DND-41 (cell line): Measurements from ENCODE around the gene PRXL2B.

Experiments
- ATAC-seq: fragments of 200-7000 bp; cut with Tn5 transposase; 3 replicates; pipeline ENCODE4 v1.9.1; 2021; ENCODE audit warnings: low read depth; ENCODE audit not compliant: insufficient read depth
- DNase-seq: peaks from one replicate; pipeline ENCODE4 v3.0.0-alpha.2; 2020
- H2AFZ ChIP-seq: 2 replicates; pipeline ENCODE4 v1.6.0; 2012; ENCODE audit warnings: low read depth, low read length
- H3K27ac ChIP-seq: 2 replicates; pipeline ENCODE4 v1.5.1; 2012; ENCODE audit warnings: low read length, inconsistent platforms
- H3K27me3 ChIP-seq: fragments of 200-600 bp; sonication (generic); 2 replicates; pipeline ENCODE4 v1.6.0; 2012; ENCODE audit warnings: low read length, mild to moderate bottlenecking, inconsistent platforms; ENCODE audit not compliant: insufficient read depth, poor library complexity
- H3K36me3 ChIP-seq: 2 replicates; pipeline ENCODE4 v1.5.1; 2012; ENCODE audit warnings: low read length, inconsistent platforms; ENCODE audit not compliant: insufficient read depth
- H3K4me1 ChIP-seq: 2 replicates; pipeline ENCODE4 v1.5.1; 2012; ENCODE audit warnings: mild to moderate bottlenecking, low read length; ENCODE audit not compliant: insufficient read depth
- H3K4me2 ChIP-seq: 2 replicates; pipeline ENCODE4 v1.6.0; 2012; ENCODE audit warnings: mild to moderate bottlenecking, moderate library complexity, low read length, inconsistent platforms; ENCODE audit not compliant: insufficient read depth
- H3K4me3 ChIP-seq, 2 experiments: fragments of 200-600 bp in 1 of 2; shearing (Covaris generic) in 1 of 2; 2 replicates each; pipeline ENCODE4 v1.5.1; 2012 to 2016; ENCODE audit warnings: inconsistent platforms in 2 of 2, low read length in 2 of 2, mild to moderate bottlenecking in 2 of 2, low read depth in 1 of 2, moderate library complexity in 1 of 2
- H3K79me2 ChIP-seq: 2 replicates; pipeline ENCODE4 v1.6.0; 2012; ENCODE audit warnings: low read length, inconsistent platforms; ENCODE audit not compliant: insufficient read depth
- H3K9ac ChIP-seq: 2 replicates; pipeline ENCODE4 v1.6.0; 2012; ENCODE audit warnings: low read depth, mild to moderate bottlenecking, inconsistent platforms, low read length, moderate library complexity
- H3K9me3 ChIP-seq: 2 replicates; pipeline ENCODE4 v1.5.1; 2012; ENCODE audit warnings: low read length, moderate library complexity, mild to moderate bottlenecking, inconsistent platforms; ENCODE audit not compliant: insufficient read depth, severe bottlenecking
- H4K20me1 ChIP-seq: 2 replicates; pipeline ENCODE4 v1.6.0; 2012; ENCODE audit warnings: low read length; ENCODE audit not compliant: insufficient read depth
- EZH2 ChIP-seq: IDR thresholded peaks from 3 replicates; pipeline ENCODE4 v1.6.1; 2012; ENCODE audit warnings: borderline replicate concordance, low read depth, mild to moderate bottlenecking, moderate library complexity, low read length, inconsistent platforms; ENCODE audit not compliant: severe bottlenecking
- TF ChIP-seq, protein P1 (sequence below): IDR thresholded peaks from 2 replicates; pipeline ENCODE4 v1.5.1; 2012; ENCODE audit warnings: borderline replicate concordance, low read length, moderate library complexity, mild to moderate bottlenecking; ENCODE audit not compliant: poor library complexity, severe bottlenecking; ENCODE audit errors: extremely low read depth

Gene PRXL2B

GRCh38 chr1:2598329-2598931 is 11.9 kb downstream of the PRXL2B start:
- Histone ChIP-seq H3K4me2 (no peak overlapping the region), H3K9me3 (peaks cover 3% of the 10 kb centered on the region), H3K79me2 (no peaks in the 10 kb centered on the region), H3K9ac (no peak overlapping the region), H3K4me3 (no peak overlapping the region), H3K36me3 (no peaks in the 10 kb centered on the region), H3K27me3 (no peaks in the 10 kb centered on the region), H3K4me1 (no peaks in the 10 kb centered on the region), H3K27ac (no peak overlapping the region), H4K20me1 (no peaks in the 10 kb centered on the region), H2AFZ (no peak overlapping the region)
- no peak for TF ChIP-seq EZH2
- TF ChIP-seq, protein P1, sequence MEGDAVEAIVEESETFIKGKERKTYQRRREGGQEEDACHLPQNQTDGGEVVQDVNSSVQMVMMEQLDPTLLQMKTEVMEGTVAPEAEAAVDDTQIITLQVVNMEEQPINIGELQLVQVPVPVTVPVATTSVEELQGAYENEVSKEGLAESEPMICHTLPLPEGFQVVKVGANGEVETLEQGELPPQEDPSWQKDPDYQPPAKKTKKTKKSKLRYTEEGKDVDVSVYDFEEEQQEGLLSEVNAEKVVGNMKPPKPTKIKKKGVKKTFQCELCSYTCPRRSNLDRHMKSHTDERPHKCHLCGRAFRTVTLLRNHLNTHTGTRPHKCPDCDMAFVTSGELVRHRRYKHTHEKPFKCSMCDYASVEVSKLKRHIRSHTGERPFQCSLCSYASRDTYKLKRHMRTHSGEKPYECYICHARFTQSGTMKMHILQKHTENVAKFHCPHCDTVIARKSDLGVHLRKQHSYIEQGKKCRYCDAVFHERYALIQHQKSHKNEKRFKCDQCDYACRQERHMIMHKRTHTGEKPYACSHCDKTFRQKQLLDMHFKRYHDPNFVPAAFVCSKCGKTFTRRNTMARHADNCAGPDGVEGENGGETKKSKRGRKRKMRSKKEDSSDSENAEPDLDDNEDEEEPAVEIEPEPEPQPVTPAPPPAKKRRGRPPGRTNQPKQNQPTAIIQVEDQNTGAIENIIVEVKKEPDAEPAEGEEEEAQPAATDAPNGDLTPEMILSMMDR, result no peak
- DNase-seq (no peak), ATAC-seq (no peak)

DNA sequence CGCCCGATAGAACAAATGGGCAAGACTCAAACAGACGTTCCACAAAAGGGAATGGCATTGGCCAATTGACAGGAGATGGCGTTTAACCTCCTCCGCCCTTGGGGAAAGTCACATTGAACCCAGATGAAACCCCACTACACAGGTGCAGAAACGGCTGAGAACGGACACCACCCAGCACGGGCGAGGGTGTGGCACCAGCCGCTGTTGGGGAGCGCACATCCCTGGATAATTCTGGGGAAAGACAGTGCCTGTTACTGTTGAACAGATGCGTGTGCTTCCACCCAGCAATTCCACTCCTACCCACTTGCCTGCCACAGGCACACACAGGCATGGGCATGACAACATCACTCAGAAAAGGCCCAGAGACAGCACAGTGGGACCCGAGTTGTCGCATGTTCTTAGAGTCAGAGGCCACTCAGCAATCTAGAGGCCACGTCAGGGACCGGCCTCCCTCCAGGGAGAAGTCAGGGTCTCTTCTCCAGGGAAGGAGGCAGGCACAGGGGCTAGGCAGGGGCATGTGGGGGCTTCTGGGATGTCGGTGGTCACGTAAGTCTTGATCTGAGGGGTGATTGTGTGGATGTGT is 15.2 kb downstream of the PRXL2B start:
- Histone ChIP-seq H3K9me3 (peaks cover 3% of the 10 kb centered on the region), H3K9ac (no peak overlapping the region), H3K36me3 (no peaks in the 10 kb centered on the region), H3K27ac (no peak overlapping the region), H2AFZ (no peak overlapping the region), H3K27me3 (no peaks in the 10 kb centered on the region), H3K4me1 (no peaks in the 10 kb centered on the region), H4K20me1 (no peaks in the 10 kb centered on the region), H3K4me3 (no peak overlapping the region), H3K79me2 (no peaks in the 10 kb centered on the region), H3K4me2 (no peak overlapping the region)
- ATAC-seq (no peak), DNase-seq (no peak)
- TF ChIP-seq, protein P1, result no peak
- TF ChIP-seq EZH2, result no peak

- ATAC-seq (no peak), DNase-seq (no peak)
- no peak overlapping the region for H3K9ac ChIP-seq
- H3K27ac ChIP-seq, result no peak overlapping the region
- no peaks in the 10 kb centered on the region for H3K36me3 ChIP-seq
- H3K4me2 ChIP-seq, result no peak overlapping the region
- H3K79me2 ChIP-seq, result no peaks in the 10 kb centered on the region
- no peak overlapping the region for H2AFZ ChIP-seq
- no peaks in the 10 kb centered on the region for H3K4me1 ChIP-seq
- no peak for TF ChIP-seq EZH2
- TF ChIP-seq, protein P1, result no peak
- H4K20me1 ChIP-seq, result no peaks in the 10 kb centered on the region
- no peak overlapping the region for H3K4me3 ChIP-seq
- peaks cover 3% of the 10 kb centered on the region for H3K9me3 ChIP-seq
- H3K27me3 ChIP-seq, result no peaks in the 10 kb centered on the region
These were observed 15.8 kb downstream of the PRXL2B start for GRCh38 chr1:2602311-2602835.
